GM18873 (cell line): Measurements from ENCODE around the gene CTSC.
"Not testable (repeated sequence)": the region's sequence is repeated elsewhere in the genome, so short reads cannot be mapped to it uniquely, and the experiment has no call there.

Experiments used
- ATAC-seq: cut with Tn5 transposase; IDR thresholded peaks from one replicate; pipeline ENCODE4 v1.9.1; 2021; ENCODE audit warnings: mild to moderate bottlenecking, moderate library complexity, moderate number of reproducible peaks; ENCODE audit not compliant: unreplicated experiment, low FRiP score

Gene CTSC

DNA sequence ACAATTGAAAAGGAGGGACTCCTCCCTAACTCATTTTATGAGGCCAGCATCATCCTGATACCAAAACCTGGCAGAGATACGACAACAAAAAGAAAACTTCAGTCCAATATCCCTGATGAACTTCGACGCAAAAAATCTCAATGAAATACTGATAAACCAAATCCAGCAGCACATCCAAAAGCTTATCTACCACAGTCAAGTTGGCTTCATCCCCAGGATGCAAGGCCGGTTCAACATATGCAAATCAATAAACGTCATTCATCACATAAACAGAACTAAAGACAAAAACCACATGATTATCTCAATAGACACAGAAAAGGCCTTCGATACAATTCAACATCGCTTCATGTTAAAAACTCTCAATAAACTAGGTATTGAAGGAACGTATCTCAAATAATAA is 14.7 kb downstream of the CTSC start:
- ATAC-seq, result not testable (repeated sequence)

DNA sequence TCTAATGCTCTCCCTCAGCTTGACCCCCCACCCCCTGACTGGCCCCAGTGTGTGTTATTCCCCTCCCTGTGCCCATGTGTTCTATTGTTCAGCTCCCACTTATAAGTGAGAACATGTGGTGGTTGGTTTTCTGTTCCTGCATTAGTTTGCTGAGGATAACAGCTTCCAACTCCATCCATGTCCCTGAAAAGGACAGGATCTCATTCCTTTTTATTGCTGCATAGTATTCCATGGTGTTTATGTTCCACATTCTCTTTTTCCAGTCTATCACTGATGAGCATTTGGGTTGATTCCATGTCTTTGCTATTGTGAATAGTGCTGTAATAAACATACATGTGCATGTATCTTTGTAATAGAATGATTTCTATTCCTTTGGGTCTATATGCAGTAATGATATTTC is 16.1 kb downstream of the CTSC start:
- ATAC-seq, result not testable (repeated sequence)

DNA sequence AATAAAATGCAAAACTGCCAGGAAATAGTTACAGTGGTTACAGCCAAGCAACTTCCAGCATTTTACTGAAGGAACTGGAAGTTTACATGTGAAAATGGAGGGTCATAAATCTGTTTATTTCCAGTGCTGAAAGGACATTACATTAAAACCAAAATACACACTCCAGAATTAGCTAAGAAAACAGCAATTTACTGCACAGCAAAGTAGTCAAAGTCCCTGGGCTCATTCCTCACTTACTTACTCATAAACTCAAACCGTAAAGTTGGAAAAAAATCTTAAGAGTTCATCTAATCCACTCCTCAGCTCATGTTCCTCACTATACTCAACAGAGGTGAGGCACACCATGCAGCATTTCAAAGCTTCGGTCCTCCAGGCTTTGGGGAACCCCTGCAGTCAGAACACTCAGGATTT is 17.4 kb downstream of the CTSC start:
- ATAC-seq, result no peak

DNA sequence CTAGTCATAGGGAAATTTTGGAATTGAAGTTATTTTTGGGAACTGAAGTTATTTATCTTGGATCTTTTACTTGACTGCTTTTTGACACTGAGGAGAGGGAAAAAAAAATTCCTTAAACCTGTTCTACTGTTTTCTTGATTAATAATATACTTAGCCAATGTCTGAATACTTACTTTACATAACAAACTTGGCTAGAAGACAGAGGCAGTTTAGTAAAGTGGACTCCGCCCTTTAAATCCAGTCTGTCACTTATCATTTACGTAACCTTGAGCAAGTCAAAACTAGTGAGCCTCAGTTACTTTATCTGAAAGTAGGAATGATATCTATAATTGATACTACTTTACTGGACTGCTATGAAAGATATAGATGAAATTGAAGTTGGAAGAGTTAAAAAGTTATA is 19.5 kb downstream of the CTSC start:
- no peak for ATAC-seq

DNA sequence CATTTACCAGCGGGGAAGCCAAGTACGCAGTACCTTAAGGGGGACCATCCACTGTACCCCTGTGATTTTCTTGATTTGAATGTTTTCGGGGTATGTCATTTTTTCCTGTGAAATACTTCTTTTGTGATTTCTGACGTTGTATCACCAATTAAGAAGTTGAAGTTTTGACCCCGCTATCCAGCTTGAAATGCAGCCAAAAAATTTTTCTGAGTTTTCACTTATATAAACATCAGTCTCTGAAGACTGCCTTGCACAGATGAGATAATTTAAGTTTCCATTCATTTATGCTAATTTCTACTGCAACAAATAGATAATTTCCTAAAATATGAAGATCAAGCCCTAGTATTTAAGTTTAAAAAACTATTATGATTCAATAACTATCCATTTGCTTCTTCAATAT is 20.0 kb downstream of the CTSC start:
- ATAC-seq, result no peak

DNA sequence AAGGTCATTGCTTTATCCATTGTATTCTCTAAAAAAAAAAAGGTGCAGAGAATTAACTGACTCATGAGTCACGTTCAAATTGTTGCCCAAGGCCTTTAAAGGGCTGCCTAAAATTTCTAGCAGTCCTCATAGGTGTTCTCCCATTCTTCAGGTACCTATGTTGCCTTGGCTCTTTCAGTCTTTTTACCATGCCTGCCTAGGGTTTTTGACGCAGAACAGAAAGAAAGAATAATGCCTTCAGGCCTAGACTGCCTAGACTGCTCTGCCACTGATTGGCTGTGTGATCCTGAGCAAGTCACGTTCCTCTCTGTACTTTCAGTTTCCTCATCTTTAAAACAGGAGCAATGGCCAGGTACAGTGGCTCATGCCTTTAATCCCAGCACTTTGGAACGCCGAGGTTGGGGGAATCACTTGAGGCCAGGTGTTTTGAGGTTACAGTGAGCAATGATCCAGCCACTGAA is 21.5 kb downstream of the CTSC start:
- ATAC-seq, result no peak

DNA sequence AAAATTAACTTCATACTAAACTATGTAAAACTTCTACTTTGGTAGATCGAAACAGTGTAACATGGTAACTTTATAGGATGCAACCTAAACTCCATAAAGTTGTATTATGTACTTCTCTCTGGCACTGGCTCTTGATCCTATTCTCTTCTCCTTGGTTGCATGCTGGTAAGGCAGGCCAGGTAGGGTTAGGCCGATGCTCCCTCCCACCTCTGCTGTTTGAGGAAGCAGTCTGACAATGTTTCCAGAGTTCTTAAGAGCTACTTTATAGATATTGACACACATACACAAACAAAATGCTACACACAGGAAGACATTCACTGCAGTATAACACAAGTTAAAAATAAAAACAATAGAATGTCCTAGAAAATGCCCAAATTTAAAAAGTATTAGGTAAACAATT is 22.5 kb downstream of the CTSC start:
- no peak for ATAC-seq

DNA sequence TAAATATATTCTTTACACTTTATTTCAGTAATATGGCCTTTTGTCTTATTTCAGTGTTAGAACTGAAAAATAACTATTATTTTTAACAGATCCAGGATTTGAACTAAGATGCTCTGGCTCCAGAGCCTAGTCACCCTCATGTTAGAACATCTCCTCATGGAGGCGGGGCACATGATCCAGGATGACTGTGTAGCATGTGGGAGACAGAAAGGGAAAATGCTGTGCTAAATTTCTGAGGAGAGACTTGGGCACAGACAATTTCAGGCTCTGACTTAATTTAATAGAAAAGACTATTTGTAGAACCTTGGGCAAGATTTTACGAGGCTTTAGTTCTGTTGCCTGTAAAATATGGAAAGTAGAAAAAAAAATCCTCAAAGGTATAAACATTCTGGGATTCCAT is 24.1 kb downstream of the CTSC start:
- no peak for ATAC-seq

DNA sequence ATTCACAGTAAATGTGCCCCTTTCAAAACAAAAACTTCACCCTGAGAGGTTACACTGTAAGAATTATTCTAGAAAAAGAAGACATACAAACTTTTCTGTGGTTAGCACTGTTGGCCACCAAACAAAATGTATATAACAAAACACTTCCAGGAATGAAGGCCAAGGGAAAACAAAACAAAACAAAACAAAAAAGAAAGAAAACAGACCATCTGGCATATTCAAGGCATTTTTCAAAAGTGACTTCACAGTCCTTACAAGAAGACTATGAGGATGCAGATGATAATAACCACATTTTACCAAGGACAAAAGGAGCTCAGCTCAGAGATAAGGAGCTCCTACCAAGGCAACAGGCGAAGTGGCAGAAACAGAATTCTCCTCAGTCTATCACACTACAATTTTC is 24.9 kb downstream of the CTSC start:
- ATAC-seq, result no peak

DNA sequence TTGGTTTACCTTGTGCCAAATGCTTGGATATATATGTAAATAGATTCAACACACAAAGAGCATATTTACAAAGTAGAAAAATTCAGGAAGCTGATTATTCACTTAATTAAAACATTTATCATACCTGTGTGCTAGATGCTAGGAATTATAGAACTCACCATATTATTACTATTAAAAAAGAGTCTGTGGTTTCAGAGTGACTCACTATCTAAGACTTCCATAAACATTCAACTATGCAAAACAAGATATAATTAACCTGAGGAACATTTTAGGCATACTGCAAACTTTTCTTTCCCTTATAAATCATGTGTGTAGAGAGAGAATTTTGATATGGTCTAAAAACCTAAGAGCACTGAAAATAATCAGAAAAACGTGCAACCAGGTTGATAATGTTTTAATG is 27.3 kb downstream of the CTSC start:
- no peak for ATAC-seq

DNA sequence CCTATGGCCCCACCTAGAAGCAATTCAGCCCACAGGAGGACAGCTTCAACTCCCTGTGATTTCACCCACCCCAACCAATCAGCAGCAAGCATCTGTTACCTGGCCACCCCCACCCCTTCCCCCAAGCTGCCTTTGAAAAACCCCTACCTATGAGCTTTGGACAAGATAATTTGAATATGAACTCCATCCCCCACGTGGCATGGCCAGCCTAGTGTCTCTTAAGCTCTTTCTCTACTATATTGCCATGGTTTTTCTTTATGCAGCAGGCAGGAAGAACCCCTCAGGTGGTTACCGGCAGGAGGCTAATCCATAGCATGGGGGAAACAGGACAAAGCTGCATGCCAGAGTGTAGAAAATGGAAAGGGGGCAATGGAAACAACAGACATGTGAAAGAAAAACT is 29.0 kb downstream of the CTSC start:
- ATAC-seq, result no peak

DNA sequence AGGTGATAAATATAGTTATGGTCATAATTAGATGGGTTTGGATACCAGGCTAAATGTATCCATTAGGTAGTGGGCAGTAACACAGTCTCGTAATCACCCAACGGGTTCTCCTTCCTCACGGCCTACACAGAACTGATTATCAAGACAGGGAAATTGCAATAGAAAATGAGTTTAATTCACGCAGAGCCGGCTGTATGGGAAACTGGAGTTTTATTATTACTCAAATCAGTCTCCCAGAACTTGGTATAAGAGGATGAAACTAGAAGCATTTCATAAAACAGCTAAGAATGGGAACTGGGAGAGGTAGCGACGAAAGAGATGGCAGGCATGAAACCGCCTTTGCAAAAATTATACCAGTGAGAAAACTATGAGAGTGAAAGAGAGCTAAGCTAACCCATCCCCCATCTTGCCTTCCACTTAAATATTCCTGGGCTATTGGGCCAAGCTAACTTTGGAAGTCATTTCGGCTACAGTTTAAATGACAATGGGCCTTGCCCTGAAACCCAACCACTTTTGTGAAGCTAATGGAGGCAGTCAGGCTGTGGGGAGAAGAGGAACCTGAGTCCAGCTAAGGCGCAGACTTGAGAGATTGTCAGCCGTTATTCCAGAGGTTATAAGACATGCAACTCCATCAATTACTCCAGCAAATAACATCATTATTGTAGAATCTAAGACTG is 29.6 kb downstream of the CTSC start:
- peak; percentile 44 for ATAC-seq

DNA sequence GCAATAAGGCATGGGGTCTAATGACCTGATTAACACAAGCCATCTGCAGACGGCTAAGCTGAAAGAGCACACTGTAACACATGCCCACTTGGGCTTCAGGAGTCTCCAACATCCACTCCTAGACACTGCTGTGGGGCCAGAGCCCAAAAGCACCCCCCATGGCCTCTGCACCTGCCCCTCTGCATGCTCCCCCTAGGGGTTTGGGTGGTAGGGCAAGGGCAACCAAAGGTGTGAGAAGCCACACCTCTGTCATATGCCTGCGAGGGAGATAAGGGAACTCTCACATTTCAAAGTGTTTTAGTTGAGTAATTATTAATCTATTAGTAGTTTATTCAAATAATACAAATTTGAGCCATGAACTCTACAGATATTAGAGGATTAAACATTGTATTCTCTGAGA is 30.8 kb downstream of the CTSC start:
- no peak for ATAC-seq

DNA sequence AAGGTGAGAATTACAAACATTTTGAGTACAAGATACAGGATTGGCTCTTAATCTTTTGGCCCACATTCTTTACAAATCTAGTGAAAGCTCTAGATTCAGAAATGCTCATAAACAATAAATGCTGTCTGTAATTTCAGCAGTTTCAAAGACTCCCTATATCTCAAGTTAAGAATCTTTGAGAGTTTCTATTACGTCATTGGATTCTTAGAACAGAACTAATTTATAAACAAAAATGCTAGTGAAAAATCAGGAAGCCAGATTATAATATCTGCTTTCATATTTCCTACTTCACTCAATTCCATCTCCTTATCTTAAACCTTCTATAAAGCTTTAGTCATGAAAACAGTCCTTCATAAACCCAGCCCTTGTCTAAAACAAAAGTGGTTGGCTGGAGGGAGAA is 32.1 kb downstream of the CTSC start:
- no peak for ATAC-seq

DNA sequence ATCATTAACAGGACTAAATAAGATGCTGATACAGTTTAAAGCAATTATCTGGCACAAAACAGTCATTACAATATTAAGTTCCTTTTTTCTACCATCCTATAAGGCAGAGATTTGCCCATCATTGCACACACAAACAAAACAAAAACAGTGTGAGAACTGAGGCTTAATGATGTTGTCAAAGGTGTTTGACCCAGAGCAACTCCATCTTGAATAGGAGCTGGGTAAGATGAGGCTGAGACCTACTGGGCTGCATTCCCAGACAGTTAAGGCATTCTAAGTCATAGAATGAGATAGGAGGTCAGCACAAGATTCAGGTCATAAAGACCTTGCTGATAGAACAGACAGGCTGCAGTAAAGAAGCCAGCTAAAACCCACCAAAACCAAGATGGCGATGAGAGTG is 33.2 kb downstream of the CTSC start:
- no peak for ATAC-seq

DNA sequence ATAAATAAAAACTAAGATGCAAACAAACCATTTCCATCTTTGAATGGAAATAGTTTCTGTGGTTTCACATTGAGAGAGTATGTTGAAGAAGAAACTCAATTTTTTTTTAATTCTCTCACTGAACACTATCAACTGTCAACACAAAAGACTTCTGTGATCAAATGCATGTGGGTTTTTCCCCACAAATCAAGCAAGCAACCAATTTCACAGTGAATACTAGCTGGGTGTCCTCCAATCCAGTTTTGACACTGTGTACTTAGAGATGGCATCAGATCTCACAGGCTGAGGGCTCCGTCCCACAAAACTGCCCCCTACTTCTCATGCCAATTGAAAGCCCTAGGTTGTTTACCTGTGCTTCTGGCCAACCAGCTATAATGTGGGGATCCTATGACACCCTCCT is 34.5 kb downstream of the CTSC start:
- ATAC-seq, result no peak

DNA sequence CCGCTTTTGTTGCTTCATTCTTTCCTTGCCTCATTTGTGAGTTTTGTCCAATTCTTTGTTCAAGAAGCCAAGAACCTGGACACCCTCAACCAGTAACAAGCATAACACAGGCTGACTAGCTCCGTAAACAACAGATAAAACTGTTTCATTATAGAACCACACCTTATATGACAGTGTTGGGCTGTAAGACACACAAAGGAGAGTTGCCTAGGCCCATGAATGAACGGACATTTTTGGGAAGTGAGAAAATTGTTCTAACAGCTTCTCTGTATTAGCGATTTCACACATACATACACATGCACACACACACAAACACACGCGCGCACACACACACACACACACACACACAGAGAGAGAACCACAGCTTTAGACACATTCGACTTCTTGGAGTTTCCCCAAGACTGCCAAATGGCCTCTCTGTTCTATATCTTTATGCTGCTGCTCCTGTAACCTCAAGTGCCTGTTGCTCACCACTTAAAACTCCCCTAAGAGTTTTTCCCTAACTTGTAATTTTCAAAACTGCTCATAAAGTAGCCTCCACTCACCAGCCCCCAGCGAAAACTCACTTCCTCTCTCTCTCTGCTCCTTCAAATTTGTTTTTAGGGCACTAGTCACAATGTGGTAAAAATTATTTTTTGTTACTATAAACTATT is 35.9 kb downstream of the CTSC start:
- peak; percentile 43 for ATAC-seq

DNA sequence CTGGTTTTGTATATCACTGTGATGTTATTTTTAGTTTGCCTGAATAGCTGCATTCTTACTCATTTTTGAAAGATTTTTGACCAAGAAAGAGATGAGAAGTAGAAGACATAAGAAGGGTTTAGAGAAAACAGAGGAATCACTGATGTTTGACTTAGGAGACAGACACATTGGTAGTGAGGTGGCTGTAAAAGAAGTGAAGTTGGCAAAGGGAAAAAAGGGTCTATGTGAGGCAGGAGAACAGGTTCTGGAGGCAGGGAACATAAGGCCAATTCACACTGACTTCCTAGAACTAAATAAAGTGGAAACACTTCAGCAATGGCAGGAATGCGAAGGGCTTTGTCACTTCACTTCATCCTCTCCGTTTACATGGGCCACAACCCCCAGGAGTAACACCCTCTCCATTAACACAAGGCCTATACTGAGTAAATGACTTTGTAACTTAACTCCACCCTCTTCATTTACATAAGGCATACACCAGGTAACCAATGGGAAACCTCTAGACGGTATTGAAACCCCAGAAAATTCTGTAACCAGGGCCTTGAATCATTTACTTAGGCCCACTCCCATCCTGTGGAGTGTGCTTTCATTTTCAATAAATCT is 36.5 kb downstream of the CTSC start:
- ATAC-seq, result peak; percentile 86

DNA sequence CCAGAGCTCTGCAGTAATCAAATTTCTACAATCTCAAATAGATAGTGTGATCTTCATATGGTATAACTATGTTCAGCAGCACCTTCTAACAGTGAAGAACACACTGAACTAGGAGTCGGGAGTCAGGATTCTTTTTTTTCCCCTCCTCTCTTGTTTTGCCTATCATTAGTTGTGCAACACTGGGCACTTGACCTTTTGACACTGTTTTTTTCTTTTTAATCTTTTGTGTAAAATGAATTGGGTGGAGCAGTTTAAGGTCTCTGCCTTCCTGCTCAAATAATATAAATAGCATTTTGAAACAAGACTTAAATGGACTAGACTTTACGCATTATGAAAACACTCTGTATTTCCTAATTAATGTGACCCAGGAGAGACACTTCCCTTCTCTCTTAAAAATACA is 39.7 kb downstream of the CTSC start:
- no peak for ATAC-seq

DNA sequence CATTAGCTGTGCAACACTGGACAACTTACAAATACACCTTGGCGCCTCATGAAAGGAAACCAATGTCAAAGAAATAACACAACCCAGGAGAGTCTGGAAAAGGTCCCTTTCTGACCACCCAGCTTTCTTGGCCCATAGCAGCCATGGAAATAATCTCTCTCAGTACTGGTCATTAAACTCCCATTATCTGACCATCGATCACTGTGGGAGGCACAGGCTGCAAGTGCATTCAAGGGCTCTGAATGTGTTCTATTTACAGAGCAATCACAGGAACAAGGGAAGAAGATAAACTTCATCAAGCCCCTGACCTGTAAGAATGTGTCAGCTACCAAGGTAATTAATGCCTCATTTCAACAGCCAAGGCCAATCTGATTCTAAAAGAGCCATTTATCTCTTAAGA is 40.1 kb downstream of the CTSC start:
- no peak for ATAC-seq

DNA sequence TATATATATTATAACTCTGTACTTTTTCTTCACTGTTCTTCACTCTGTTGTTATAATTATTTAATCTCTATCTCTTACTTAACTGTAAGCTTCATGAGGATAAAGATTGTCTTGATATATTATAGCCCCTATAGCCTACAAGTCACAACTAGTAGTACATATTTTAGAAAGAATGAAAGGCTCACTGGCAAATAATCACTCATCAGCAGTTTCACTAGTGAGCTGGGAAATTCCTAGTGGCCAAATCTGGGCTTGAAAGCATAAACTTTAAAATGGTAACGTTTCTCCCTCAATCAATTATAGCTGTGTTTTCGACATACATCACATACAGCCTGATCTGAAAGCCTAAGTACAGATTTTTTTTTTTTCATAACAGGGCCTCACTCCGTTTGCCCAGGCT is 42.5 kb downstream of the CTSC start:
- no peak for ATAC-seq

DNA sequence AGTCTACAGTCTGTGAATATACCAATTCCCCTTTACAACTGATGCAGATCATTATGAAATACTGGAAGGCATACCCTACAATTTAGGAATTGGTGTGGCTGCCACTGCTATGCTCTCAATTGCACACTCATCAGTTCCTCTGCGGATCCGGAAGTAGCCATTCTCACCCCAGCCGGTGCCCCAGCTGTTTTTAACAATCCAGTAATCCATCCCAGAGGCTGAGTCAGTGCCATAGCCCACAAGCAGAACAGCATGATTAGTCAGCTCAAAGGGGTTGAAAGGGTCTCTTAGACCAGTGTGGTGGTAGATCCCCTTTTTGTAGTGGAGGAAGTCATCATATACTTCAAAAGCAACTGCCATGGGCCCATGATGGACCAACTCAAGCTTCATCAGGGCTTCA is 43.6 kb downstream of the CTSC start:
- no peak for ATAC-seq
